ENCODE data around the gene ENDOU. TPM values are rescaled to one million over a fixed set of nuclear protein-coding genes. Genes with fewer than 3 reads are reported as not detected.

ENDOU gene
- total and polyA plus RNA-seq, 2 donors (not counting 1 experiment from before 2014, with no cell fraction given) = 0.09 to 0.17 TPM

GRCh38 chr12:47742253-47742825 lies 17.0 kb upstream of the ENDOU start:
- Histone ChIP-seq H3K4me1 (ENCODE audit: control insufficient read depth, extremely low read depth, insufficient read depth, low read length) (peaks cover 4% of the 10 kb centered on the region), H3K4me2 (ENCODE audit: extremely low read depth, insufficient read depth, low read length) (no peak overlapping the region), H3K27me3 (ENCODE audit: control insufficient read depth, insufficient read depth, low read length) (peaks cover 5% of the 10 kb centered on the region), H3K9me3 (ENCODE audit: control insufficient read depth, insufficient read depth, low read depth, low read length) (no peaks in the 10 kb centered on the region), H3K9ac (ENCODE audit: insufficient read depth, low read length) (no peak overlapping the region), H3K4me3 (replicated peaks in 1 of 4; ENCODE audit: control extremely low read depth in 1 of 4, insufficient read depth in 1 of 4, low read depth in 3 of 4, low read length in 4 of 4) (no peak overlapping the region), H3K36me3 (ENCODE audit: control insufficient read depth, insufficient read depth, low read length) (no peaks in the 10 kb centered on the region), H2AFZ (ENCODE audit: low read length) (no peak overlapping the region), H4K20me1 (ENCODE audit: control insufficient read depth, extremely low read depth, insufficient read depth, low read length) (no peaks in the 10 kb centered on the region), H3K27ac (ENCODE audit: insufficient read depth, low read length) (no peak overlapping the region), H3K79me2 (ENCODE audit: control insufficient read depth, insufficient read depth, low read length) (no peaks in the 10 kb centered on the region)
- TF ChIP-seq EZH2 (IDR thresholded peaks at IDR 0.05; ENCODE audit: low read length, missing control alignments) = no peak
- TF ChIP-seq CTCF (conservative IDR thresholded peaks at IDR 0.05 in 1 of 2, IDR thresholded peaks at IDR 0.05 in 1 of 2; ENCODE audit: low read depth in 1 of 2, low read length in 2 of 2) = peak; percentile 98 to 99
- DNase-seq (ENCODE audit: low read depth in 2 of 2) = peak in 1 of 2 donors; percentile 30

GRCh38 chr12:47741340-47741703 lies 16.0 kb upstream of the ENDOU start:
- TF ChIP-seq EZH2 (IDR thresholded peaks at IDR 0.05; ENCODE audit: low read length, missing control alignments) (no peak), CTCF (conservative IDR thresholded peaks at IDR 0.05 in 1 of 2, IDR thresholded peaks at IDR 0.05 in 1 of 2; ENCODE audit: low read depth in 1 of 2, low read length in 2 of 2) (no peak)
- no peak overlapping the region for H2AFZ ChIP-seq (ENCODE audit: low read length)
- DNase-seq (ENCODE audit: low read depth in 2 of 2) = peak; percentile 12 to 23
- peaks cover 15% of the 10 kb centered on the region for H3K4me1 ChIP-seq (ENCODE audit: control insufficient read depth, extremely low read depth, insufficient read depth, low read length)
- peaks cover 5% of the 10 kb centered on the region for H3K27me3 ChIP-seq (ENCODE audit: control insufficient read depth, insufficient read depth, low read length)
- no peaks in the 10 kb centered on the region for H3K79me2 ChIP-seq (ENCODE audit: control insufficient read depth, insufficient read depth, low read length)
- no peaks in the 10 kb centered on the region for H3K36me3 ChIP-seq (ENCODE audit: control insufficient read depth, insufficient read depth, low read length)
- H3K27ac ChIP-seq (ENCODE audit: insufficient read depth, low read length) = no peak overlapping the region
- no peak overlapping the region for H3K9ac ChIP-seq (ENCODE audit: insufficient read depth, low read length)
- no peaks in the 10 kb centered on the region for H3K9me3 ChIP-seq (ENCODE audit: control insufficient read depth, insufficient read depth, low read depth, low read length)
- H4K20me1 ChIP-seq (ENCODE audit: control insufficient read depth, extremely low read depth, insufficient read depth, low read length) = no peaks in the 10 kb centered on the region
- no peak overlapping the region for H3K4me2 ChIP-seq (ENCODE audit: extremely low read depth, insufficient read depth, low read length)
- H3K4me3 ChIP-seq (replicated peaks in 1 of 4; ENCODE audit: control extremely low read depth in 1 of 4, insufficient read depth in 1 of 4, low read depth in 3 of 4, low read length in 4 of 4) = no peak overlapping the region

DNA sequence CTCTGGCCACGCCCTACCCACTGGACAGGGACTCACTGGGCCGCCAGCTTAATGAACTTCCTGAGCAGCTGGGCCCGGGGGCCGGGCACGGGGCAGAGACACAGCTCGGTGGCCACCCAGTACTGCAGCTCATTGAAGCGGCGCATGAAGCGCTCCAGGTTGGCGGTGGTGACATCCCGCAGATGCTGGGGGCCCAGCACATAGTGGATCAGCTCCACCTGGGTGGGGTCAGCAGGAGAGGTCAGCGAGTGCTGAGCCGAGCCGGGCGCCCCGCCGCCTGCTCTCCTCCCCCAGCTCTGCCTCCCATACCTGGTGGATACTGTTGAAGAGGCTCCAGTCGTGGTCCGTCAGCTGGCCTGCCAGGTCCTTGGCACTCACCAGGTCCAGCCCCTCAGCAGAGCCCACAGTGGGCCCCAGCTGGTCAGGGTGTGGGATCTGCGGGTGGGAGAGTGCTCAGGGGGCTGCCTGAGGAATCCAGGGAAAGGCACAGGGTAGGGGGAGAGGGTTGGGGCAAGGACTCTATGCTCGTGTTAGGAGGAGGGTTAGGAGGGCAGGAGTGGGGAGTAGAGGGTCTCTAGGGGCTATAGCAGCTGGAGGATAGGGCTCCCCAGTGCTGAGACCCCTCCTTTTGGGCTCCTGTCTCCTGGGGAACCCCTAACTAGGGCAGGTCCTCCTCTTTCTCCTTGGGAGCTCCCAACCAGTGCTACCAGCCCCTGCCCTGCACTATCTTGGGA lies 15.5 kb upstream of the ENDOU start:
- Histone ChIP-seq H3K27ac (ENCODE audit: insufficient read depth, low read length) (no peak overlapping the region), H3K36me3 (ENCODE audit: control insufficient read depth, insufficient read depth, low read length) (no peaks in the 10 kb centered on the region), H2AFZ (ENCODE audit: low read length) (no peak overlapping the region), H3K9ac (ENCODE audit: insufficient read depth, low read length) (no peak overlapping the region), H3K4me2 (ENCODE audit: extremely low read depth, insufficient read depth, low read length) (no peak overlapping the region), H3K27me3 (ENCODE audit: control insufficient read depth, insufficient read depth, low read length) (peaks cover 5% of the 10 kb centered on the region), H4K20me1 (ENCODE audit: control insufficient read depth, extremely low read depth, insufficient read depth, low read length) (no peaks in the 10 kb centered on the region), H3K4me1 (ENCODE audit: control insufficient read depth, extremely low read depth, insufficient read depth, low read length) (peaks cover 18% of the 10 kb centered on the region), H3K9me3 (ENCODE audit: control insufficient read depth, insufficient read depth, low read depth, low read length) (no peaks in the 10 kb centered on the region), H3K4me3 (replicated peaks in 1 of 4; ENCODE audit: control extremely low read depth in 1 of 4, insufficient read depth in 1 of 4, low read depth in 3 of 4, low read length in 4 of 4) (no peak overlapping the region), H3K79me2 (ENCODE audit: control insufficient read depth, insufficient read depth, low read length) (no peaks in the 10 kb centered on the region)
- DNase-seq (ENCODE audit: low read depth in 2 of 2) = no peak
- TF ChIP-seq EZH2 (IDR thresholded peaks at IDR 0.05; ENCODE audit: low read length, missing control alignments) (no peak), CTCF (conservative IDR thresholded peaks at IDR 0.05 in 1 of 2, IDR thresholded peaks at IDR 0.05 in 1 of 2; ENCODE audit: low read depth in 1 of 2, low read length in 2 of 2) (no peak)
